ENCODE measurements around the gene WASF2.
A peak's percentile ranks its signal among the peaks of the same experiment; 100 is the strongest.

DNA sequence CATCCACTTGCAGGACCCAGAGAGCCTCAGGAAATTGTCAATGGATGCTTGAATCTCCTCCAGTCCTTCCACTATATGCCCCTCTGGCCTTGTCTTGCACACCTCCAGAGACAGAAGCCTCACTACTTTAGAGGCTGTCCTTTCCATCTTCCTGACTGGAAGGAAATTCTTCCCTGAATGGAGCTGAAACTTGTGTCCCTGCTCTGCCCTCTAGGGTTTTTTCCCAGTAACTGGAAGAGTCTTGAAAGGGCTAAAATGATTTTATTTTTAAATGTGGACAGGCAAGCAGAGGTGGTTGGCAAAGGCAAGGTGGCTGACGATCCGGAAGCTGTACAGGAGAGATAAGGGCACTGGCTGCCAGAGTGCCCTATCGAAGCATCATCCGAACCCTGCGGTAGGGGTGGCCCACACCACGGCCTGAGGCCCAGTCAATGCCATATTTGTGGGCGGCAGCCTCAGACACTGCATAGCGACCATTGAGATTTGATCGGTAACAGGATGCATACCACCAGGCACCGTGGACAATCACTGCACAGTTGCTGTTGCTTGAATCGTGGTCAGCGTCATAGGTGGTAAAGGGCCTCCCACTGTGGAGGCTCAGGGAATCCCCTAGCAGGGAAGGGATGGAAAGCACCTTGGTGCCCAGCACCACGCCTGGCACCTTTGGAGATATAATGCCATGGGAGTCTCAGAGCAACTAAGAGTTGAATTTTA, 120.9 kb downstream of the WASF2 start:
- TF ChIP-seq, protein P1, sequence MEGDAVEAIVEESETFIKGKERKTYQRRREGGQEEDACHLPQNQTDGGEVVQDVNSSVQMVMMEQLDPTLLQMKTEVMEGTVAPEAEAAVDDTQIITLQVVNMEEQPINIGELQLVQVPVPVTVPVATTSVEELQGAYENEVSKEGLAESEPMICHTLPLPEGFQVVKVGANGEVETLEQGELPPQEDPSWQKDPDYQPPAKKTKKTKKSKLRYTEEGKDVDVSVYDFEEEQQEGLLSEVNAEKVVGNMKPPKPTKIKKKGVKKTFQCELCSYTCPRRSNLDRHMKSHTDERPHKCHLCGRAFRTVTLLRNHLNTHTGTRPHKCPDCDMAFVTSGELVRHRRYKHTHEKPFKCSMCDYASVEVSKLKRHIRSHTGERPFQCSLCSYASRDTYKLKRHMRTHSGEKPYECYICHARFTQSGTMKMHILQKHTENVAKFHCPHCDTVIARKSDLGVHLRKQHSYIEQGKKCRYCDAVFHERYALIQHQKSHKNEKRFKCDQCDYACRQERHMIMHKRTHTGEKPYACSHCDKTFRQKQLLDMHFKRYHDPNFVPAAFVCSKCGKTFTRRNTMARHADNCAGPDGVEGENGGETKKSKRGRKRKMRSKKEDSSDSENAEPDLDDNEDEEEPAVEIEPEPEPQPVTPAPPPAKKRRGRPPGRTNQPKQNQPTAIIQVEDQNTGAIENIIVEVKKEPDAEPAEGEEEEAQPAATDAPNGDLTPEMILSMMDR (IDR thresholded peaks at IDR 0.05): peak in 1 of 6 experiments; percentile 27
- TF ChIP-seq POLR2A (IDR thresholded peaks at IDR 0.05): no peak

Measured in Peyer's patch (tissue), 4 donors.